ENCODE data around the gene SIGLEC7. TPM values are rescaled to one million over a fixed set of nuclear protein-coding genes. Genes with fewer than 3 reads are reported as not detected.

Gene SIGLEC7
- polyA plus RNA-seq, 1 donor = 1.8 TPM

- Histone ChIP-seq H3K27ac (ENCODE audit: low read length) (no peak overlapping the region), H3K4me3 (ENCODE audit: low read length) (no peak overlapping the region), H3K36me3 (ENCODE audit: control insufficient read depth, insufficient read depth, low read length) (no peaks in the 10 kb centered on the region), H3K4me1 (ENCODE audit: control insufficient read depth, insufficient read depth, low read length) (no peaks in the 10 kb centered on the region), H3K9me3 (ENCODE audit: control insufficient read depth, low read depth, low read length) (no peaks in the 10 kb centered on the region), H3K27me3 (ENCODE audit: control insufficient read depth, insufficient read depth, low read length) (no peaks in the 10 kb centered on the region)
- DNase-seq = no peak
- WGBS (ENCODE audit: insufficient coverage, low lambda C conversion rate) = no CpG with 5 or more reads among the region's 1 CpG
Measured at GRCh38 chr19:51147663-51148062, 5.6 kb downstream of the SIGLEC7 start.

GRCh38 chr19:51148580-51148979 is 6.5 kb downstream of the SIGLEC7 start:
- no peaks in the 10 kb centered on the region for H3K9me3 ChIP-seq (ENCODE audit: control insufficient read depth, low read depth, low read length)
- H3K27ac ChIP-seq (ENCODE audit: low read length) = no peak overlapping the region
- 100% methylated on average over 1 of the region's 3 CpGs for whole genome bisulfite sequencing (ENCODE audit: insufficient coverage, low lambda C conversion rate)
- no peaks in the 10 kb centered on the region for H3K4me1 ChIP-seq (ENCODE audit: control insufficient read depth, insufficient read depth, low read length)
- H3K36me3 ChIP-seq (ENCODE audit: control insufficient read depth, insufficient read depth, low read length) = no peaks in the 10 kb centered on the region
- no peak overlapping the region for H3K4me3 ChIP-seq (ENCODE audit: low read length)
- DNase-seq = no peak
- no peaks in the 10 kb centered on the region for H3K27me3 ChIP-seq (ENCODE audit: control insufficient read depth, insufficient read depth, low read length)

GRCh38 chr19:51150627-51151026 is 8.5 kb downstream of the SIGLEC7 start:
- Histone ChIP-seq H3K36me3 (ENCODE audit: control insufficient read depth, insufficient read depth, low read length) (no peaks in the 10 kb centered on the region), H3K27ac (ENCODE audit: low read length) (no peak overlapping the region), H3K4me3 (ENCODE audit: low read length) (no peak overlapping the region), H3K27me3 (ENCODE audit: control insufficient read depth, insufficient read depth, low read length) (no peaks in the 10 kb centered on the region), H3K4me1 (ENCODE audit: control insufficient read depth, insufficient read depth, low read length) (no peaks in the 10 kb centered on the region), H3K9me3 (ENCODE audit: control insufficient read depth, low read depth, low read length) (no peaks in the 10 kb centered on the region)
- no CpG with 5 or more reads among the region's 3 CpGs for WGBS (ENCODE audit: insufficient coverage, low lambda C conversion rate)
- DNase-seq = no peak

GRCh38 chr19:51156710-51157109 is 14.6 kb downstream of the SIGLEC7 start:
- no CpG with 5 or more reads among the region's 2 CpGs for WGBS (ENCODE audit: insufficient coverage, low lambda C conversion rate)
- Histone ChIP-seq H3K27me3 (ENCODE audit: control insufficient read depth, insufficient read depth, low read length) (no peaks in the 10 kb centered on the region), H3K36me3 (ENCODE audit: control insufficient read depth, insufficient read depth, low read length) (no peaks in the 10 kb centered on the region), H3K9me3 (ENCODE audit: control insufficient read depth, low read depth, low read length) (no peaks in the 10 kb centered on the region), H3K27ac (ENCODE audit: low read length) (no peak overlapping the region), H3K4me3 (ENCODE audit: low read length) (no peak overlapping the region), H3K4me1 (ENCODE audit: control insufficient read depth, insufficient read depth, low read length) (no peaks in the 10 kb centered on the region)
- DNase-seq = no peak

- Histone ChIP-seq H3K27me3 (ENCODE audit: control insufficient read depth, insufficient read depth, low read length) (no peaks in the 10 kb centered on the region), H3K4me1 (ENCODE audit: control insufficient read depth, insufficient read depth, low read length) (no peaks in the 10 kb centered on the region), H3K27ac (ENCODE audit: low read length) (no peak overlapping the region), H3K36me3 (ENCODE audit: control insufficient read depth, insufficient read depth, low read length) (no peaks in the 10 kb centered on the region), H3K4me3 (ENCODE audit: low read length) (no peak overlapping the region), H3K9me3 (ENCODE audit: control insufficient read depth, low read depth, low read length) (no peaks in the 10 kb centered on the region)
- no peak for DNase-seq
- WGBS (ENCODE audit: insufficient coverage, low lambda C conversion rate) = no CpG with 5 or more reads among the region's 2 CpGs
Measured at GRCh38 chr19:51157265-51157664, 15.2 kb downstream of the SIGLEC7 start.

GRCh38 chr19:51158474-51159129 is 16.5 kb downstream of the SIGLEC7 start:
- Histone ChIP-seq H3K27ac (ENCODE audit: low read length) (no peak overlapping the region), H3K27me3 (ENCODE audit: control insufficient read depth, insufficient read depth, low read length) (no peaks in the 10 kb centered on the region), H3K36me3 (ENCODE audit: control insufficient read depth, insufficient read depth, low read length) (no peaks in the 10 kb centered on the region), H3K4me3 (ENCODE audit: low read length) (no peak overlapping the region), H3K4me1 (ENCODE audit: control insufficient read depth, insufficient read depth, low read length) (no peaks in the 10 kb centered on the region), H3K9me3 (ENCODE audit: control insufficient read depth, low read depth, low read length) (no peaks in the 10 kb centered on the region)
- WGBS (ENCODE audit: insufficient coverage, low lambda C conversion rate) = 57% methylated on average over 1 of the region's 7 CpGs
- peak in 1 of 2 donors; percentile 13 for DNase-seq

GRCh38 chr19:51159656-51160055 is 17.6 kb downstream of the SIGLEC7 start:
- no peak overlapping the region for H3K27ac ChIP-seq (ENCODE audit: low read length)
- H3K4me3 ChIP-seq (ENCODE audit: low read length) = no peak overlapping the region
- no peaks in the 10 kb centered on the region for H3K4me1 ChIP-seq (ENCODE audit: control insufficient read depth, insufficient read depth, low read length)
- DNase-seq = no peak
- 83% methylated on average over 1 of the region's 4 CpGs for WGBS (ENCODE audit: insufficient coverage, low lambda C conversion rate)
- no peaks in the 10 kb centered on the region for H3K27me3 ChIP-seq (ENCODE audit: control insufficient read depth, insufficient read depth, low read length)
- no peaks in the 10 kb centered on the region for H3K9me3 ChIP-seq (ENCODE audit: control insufficient read depth, low read depth, low read length)
- no peaks in the 10 kb centered on the region for H3K36me3 ChIP-seq (ENCODE audit: control insufficient read depth, insufficient read depth, low read length)

GRCh38 chr19:51161266-51161665 is 19.2 kb downstream of the SIGLEC7 start:
- no peaks in the 10 kb centered on the region for H3K27me3 ChIP-seq (ENCODE audit: control insufficient read depth, insufficient read depth, low read length)
- DNase-seq = no peak
- H3K4me3 ChIP-seq (ENCODE audit: low read length) = no peak overlapping the region
- no peaks in the 10 kb centered on the region for H3K9me3 ChIP-seq (ENCODE audit: control insufficient read depth, low read depth, low read length)
- H3K36me3 ChIP-seq (ENCODE audit: control insufficient read depth, insufficient read depth, low read length) = no peaks in the 10 kb centered on the region
- no peak overlapping the region for H3K27ac ChIP-seq (ENCODE audit: low read length)
- no peaks in the 10 kb centered on the region for H3K4me1 ChIP-seq (ENCODE audit: control insufficient read depth, insufficient read depth, low read length)
- 100% methylated on average over 1 of the region's 1 CpG for WGBS (ENCODE audit: insufficient coverage, low lambda C conversion rate)

- no peak for DNase-seq
- Histone ChIP-seq H3K27ac (ENCODE audit: low read length) (no peak overlapping the region), H3K27me3 (ENCODE audit: control insufficient read depth, insufficient read depth, low read length) (no peaks in the 10 kb centered on the region), H3K4me3 (ENCODE audit: low read length) (no peak overlapping the region), H3K36me3 (ENCODE audit: control insufficient read depth, insufficient read depth, low read length) (no peaks in the 10 kb centered on the region), H3K9me3 (ENCODE audit: control insufficient read depth, low read depth, low read length) (no peaks in the 10 kb centered on the region), H3K4me1 (ENCODE audit: control insufficient read depth, insufficient read depth, low read length) (no peaks in the 10 kb centered on the region)
- no CpG with 5 or more reads among the region's 4 CpGs for WGBS (ENCODE audit: insufficient coverage, low lambda C conversion rate)
Measured at GRCh38 chr19:51161867-51162496, 19.9 kb downstream of the SIGLEC7 start.

- H3K27me3 ChIP-seq (ENCODE audit: control insufficient read depth, insufficient read depth, low read length) = no peaks in the 10 kb centered on the region
- no CpG with 5 or more reads among the region's 3 CpGs for WGBS (ENCODE audit: insufficient coverage, low lambda C conversion rate)
- no peaks in the 10 kb centered on the region for H3K4me1 ChIP-seq (ENCODE audit: control insufficient read depth, insufficient read depth, low read length)
- no peak for DNase-seq
- H3K4me3 ChIP-seq (ENCODE audit: low read length) = no peak overlapping the region
- H3K36me3 ChIP-seq (ENCODE audit: control insufficient read depth, insufficient read depth, low read length) = no peaks in the 10 kb centered on the region
- no peak overlapping the region for H3K27ac ChIP-seq (ENCODE audit: low read length)
- no peaks in the 10 kb centered on the region for H3K9me3 ChIP-seq (ENCODE audit: control insufficient read depth, low read depth, low read length)
Measured at GRCh38 chr19:51163257-51163656, 21.2 kb downstream of the SIGLEC7 start.

GRCh38 chr19:51164215-51164614 is 22.1 kb downstream of the SIGLEC7 start:
- Histone ChIP-seq H3K4me1 (ENCODE audit: control insufficient read depth, insufficient read depth, low read length) (no peaks in the 10 kb centered on the region), H3K4me3 (ENCODE audit: low read length) (no peak overlapping the region), H3K36me3 (ENCODE audit: control insufficient read depth, insufficient read depth, low read length) (no peaks in the 10 kb centered on the region), H3K9me3 (ENCODE audit: control insufficient read depth, low read depth, low read length) (no peaks in the 10 kb centered on the region), H3K27ac (ENCODE audit: low read length) (no peak overlapping the region), H3K27me3 (ENCODE audit: control insufficient read depth, insufficient read depth, low read length) (no peaks in the 10 kb centered on the region)
- 93% methylated on average over 3 of the region's 3 CpGs for WGBS (ENCODE audit: insufficient coverage, low lambda C conversion rate)
- DNase-seq = no peak
